GM12878 (cell line): ENCODE data around the gene KLHL36. TPM values are rescaled to one million over a fixed set of nuclear protein-coding genes. Genes with fewer than 3 reads are reported as not detected.

ENCODE experiments used
- CEBPB ChIP-seq, 2 experiments: fragments of 150-350 bp in 1 of 2; IDR thresholded peaks; 2 replicates each; pipeline ENCODE4 v1.6.1; 2012 to 2014; ENCODE audit warnings: low read depth in 2 of 2, low read length in 2 of 2, borderline replicate concordance in 1 of 2, inconsistent platforms in 1 of 2
- CREB1 ChIP-seq: IDR thresholded peaks from 2 replicates; pipeline ENCODE4 v1.6.1; 2012; ENCODE audit warnings: low read depth, mild to moderate bottlenecking, inconsistent platforms
- E2F4 ChIP-seq: IDR thresholded peaks from 2 replicates; pipeline ENCODE4 v1.6.1; 2012; ENCODE audit warnings: low read depth, low read length, improper control_type of control experiment
- ELK1 ChIP-seq: IDR thresholded peaks from 2 replicates; pipeline ENCODE4 v1.6.1; 2012; ENCODE audit warnings: low read depth, low read length, improper control_type of control experiment
- HDAC6 ChIP-seq: fragments of 200-600 bp; sonication (generic); IDR thresholded peaks from one replicate; pipeline ENCODE4 v1.8.0; 2017; ENCODE audit warnings: antibody characterized with exemption; ENCODE audit not compliant: unreplicated experiment
- IRF5 ChIP-seq: fragments of 450-650 bp; IDR thresholded peaks from 2 replicates; pipeline ENCODE4 v1.6.1; 2017; ENCODE audit warnings: borderline replicate concordance
- MTA2 ChIP-seq: fragments of 450-650 bp; IDR thresholded peaks from 2 replicates; pipeline ENCODE4 v1.6.1; 2016; ENCODE audit warnings: low read depth, mild to moderate bottlenecking, moderate library complexity
- MXI1 ChIP-seq: fragments of 150-350 bp; IDR thresholded peaks from 2 replicates; pipeline ENCODE4 v1.6.1; 2011; ENCODE audit warnings: low read depth, mild to moderate bottlenecking, inconsistent platforms, low read length, improper control_type of control experiment
- MYB ChIP-seq: fragments of 150-350 bp; IDR thresholded peaks from 2 replicates; pipeline ENCODE4 v1.6.1; 2014; ENCODE audit warnings: mild to moderate bottlenecking, low read depth, low read length, borderline replicate concordance
- MYC ChIP-seq: IDR thresholded peaks from 2 replicates; pipeline ENCODE4 v1.6.1; 2011; ENCODE audit warnings: mild to moderate bottlenecking, low read length, moderate library complexity, inconsistent platforms; ENCODE audit not compliant: insufficient read depth, insufficient replicate concordance, insufficient read length, severe bottlenecking
- NFYB ChIP-seq: IDR thresholded peaks from 2 replicates; pipeline ENCODE4 v1.6.1; 2011; ENCODE audit warnings: low read depth, mild to moderate bottlenecking, low read length, improper control_type of control experiment, moderate library complexity; ENCODE audit not compliant: insufficient read depth
- NR2C1 ChIP-seq: fragments of 450-650 bp; IDR thresholded peaks from 2 replicates; pipeline ENCODE4 v1.6.1; 2017; ENCODE audit warnings: antibody characterized with exemption, mild to moderate bottlenecking, moderate library complexity
- POU2F2 ChIP-seq: IDR thresholded peaks from 3 replicates; pipeline ENCODE4 v1.6.1; 2011; ENCODE audit warnings: low read depth, mild to moderate bottlenecking, low read length, borderline replicate concordance
- RAD51 ChIP-seq: fragments of 450-650 bp; IDR thresholded peaks from 2 replicates; pipeline ENCODE4 v1.6.1; 2016; ENCODE audit warnings: moderate library complexity, mild to moderate bottlenecking, inconsistent platforms
- RB1 ChIP-seq: fragments of 450-650 bp; formaldehyde crosslinking; IDR thresholded peaks from 2 replicates; pipeline ENCODE4 v1.6.1; 2017; ENCODE audit warnings: mild to moderate bottlenecking, borderline replicate concordance
- SMAD1 ChIP-seq: fragments of 450-650 bp; IDR thresholded peaks from 2 replicates; pipeline ENCODE4 v1.6.1; 2018; ENCODE audit warnings: mild to moderate bottlenecking, low read depth; ENCODE audit not compliant: partially characterized antibody
- SMARCA5 ChIP-seq: fragments of 450-650 bp; IDR thresholded peaks from 2 replicates; pipeline ENCODE4 v1.6.1; 2017; ENCODE audit warnings: mild to moderate bottlenecking
- SREBF1 ChIP-seq: IDR thresholded peaks from 2 replicates; pipeline ENCODE4 v1.6.1; 2012; ENCODE audit warnings: mild to moderate bottlenecking, low read length
- STAT1 ChIP-seq: fragments of 450-650 bp; conservative IDR thresholded peaks from 2 replicates; pipeline ENCODE4 v1.6.1; 2014; ENCODE audit warnings: antibody characterized with exemption, mild to moderate bottlenecking
- STAT3 ChIP-seq: IDR thresholded peaks from 2 replicates; pipeline ENCODE4 v1.6.1; 2011; ENCODE audit warnings: low read depth, low read length, improper control_type of control experiment
- TARDBP ChIP-seq: IDR thresholded peaks from 2 replicates; pipeline ENCODE4 v1.6.1; 2016; ENCODE audit warnings: borderline replicate concordance
- ZNF207 ChIP-seq: fragments of 450-650 bp; IDR thresholded peaks from 2 replicates; pipeline ENCODE4 v1.6.1; 2014; ENCODE audit warnings: antibody characterized with exemption, mild to moderate bottlenecking, borderline replicate concordance
- polyA plus RNA-seq, 11 experiments: library from polyadenylated mRNA; depleted of rRNA in 4 of 11; unstranded in 6 of 11; stranded (reverse) in 5 of 11; fragments of >200 nt; fragmentation: Nextera tagmentation in 4 of 11; fragmentation: Illumina TruSeq in 1 of 11; extraction: Ambion mirVana in 4 of 11; extraction: Trizol in 1 of 11; gene quantifications; 1 replicate in 1 of 11; 2 replicates in 10 of 11; pipeline versions ENCODE4 v1.2.1 to v1.2.3, GENCODE V29; 2011 to 2016; ENCODE audit warnings: inconsistent platforms in 2 of 11, missing spikeins in 2 of 11, low read depth in 1 of 11
- total RNA-seq, 4 experiments: library from RNA; depleted of rRNA in 3 of 4; stranded (reverse); fragments of >200 nt in 3 of 4; fragmentation: Illumina TruSeq in 1 of 4; extraction: Trizol in 1 of 4; gene quantifications; 2 replicates each; pipeline versions ENCODE4 v1.2.1 to v1.2.3, GENCODE V29; 2013 to 2021
- TF ChIP-seq, protein P1 (sequence below): IDR thresholded peaks from 2 replicates; pipeline ENCODE4 v1.6.1; 2011; ENCODE audit warnings: low read depth, mild to moderate bottlenecking, low read length, moderate library complexity, borderline replicate concordance; ENCODE audit errors: extremely low read depth
- TF ChIP-seq, protein P2 (sequence below): fragments of 450-650 bp; formaldehyde crosslinking; IDR thresholded peaks from 2 replicates; pipeline ENCODE4 v1.4.0; 2022; ENCODE audit warnings: mild to moderate bottlenecking, moderate library complexity

The KLHL36 gene
- total and polyA plus RNA-seq, 10 of the 15 experiments (the other 5 are each of a cell fraction or from before 2014, with no cell fraction given), result 2.6 to 45.3 (median 16.8) TPM

DNA sequence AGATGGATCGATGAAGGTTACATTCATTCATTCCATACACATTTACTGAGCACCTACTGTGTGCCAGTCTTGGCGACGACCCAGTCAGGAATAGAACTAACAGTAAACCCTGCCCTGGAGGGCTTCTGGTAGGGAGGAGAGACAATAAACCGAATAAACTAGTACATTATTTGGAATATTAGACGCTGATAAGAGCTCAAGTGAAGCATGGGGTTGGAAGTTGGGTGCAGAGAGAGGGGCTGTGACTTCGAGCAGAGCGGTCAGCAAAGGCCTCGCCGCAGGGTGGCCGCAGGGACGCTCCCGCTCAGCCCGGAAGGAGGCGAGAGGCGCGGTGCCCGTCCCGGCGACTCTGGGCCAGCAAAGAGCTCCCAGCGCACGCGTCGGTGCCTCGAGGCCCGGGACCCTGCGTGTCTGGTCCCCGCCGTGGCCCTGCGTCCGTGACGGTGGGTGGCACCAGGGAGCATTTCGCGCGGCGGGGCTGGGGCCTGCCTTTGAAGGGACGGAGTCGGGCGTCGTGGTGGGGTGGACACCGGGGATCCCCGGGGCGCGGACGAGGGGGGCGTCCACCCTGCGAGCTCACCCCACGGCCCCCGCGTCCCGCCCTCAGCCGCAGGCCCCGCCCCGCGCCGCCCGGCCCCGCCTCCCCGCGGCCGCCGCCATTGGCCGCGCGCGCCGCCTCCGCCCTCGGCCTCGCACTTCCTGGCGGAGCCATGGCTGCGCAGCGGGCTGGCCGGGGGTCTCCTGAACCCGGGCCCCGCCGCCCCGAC lies at the start of gene KLHL36 (continued):
- no peak for TF ChIP-seq POU2F2
- no peak for TF ChIP-seq RB1
- TF ChIP-seq MTA2, result no peak
- TF ChIP-seq NR2C1, result no peak
- TF ChIP-seq ZNF207, result no peak
- TF ChIP-seq, protein P1, sequence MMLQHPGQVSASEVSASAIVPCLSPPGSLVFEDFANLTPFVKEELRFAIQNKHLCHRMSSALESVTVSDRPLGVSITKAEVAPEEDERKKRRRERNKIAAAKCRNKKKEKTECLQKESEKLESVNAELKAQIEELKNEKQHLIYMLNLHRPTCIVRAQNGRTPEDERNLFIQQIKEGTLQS, result no peak
- TF ChIP-seq SMAD1, result no peak
- no peak for TF ChIP-seq MYB
- no peak for TF ChIP-seq SREBF1
- TF ChIP-seq STAT1, result no peak
- TF ChIP-seq, protein P2, sequence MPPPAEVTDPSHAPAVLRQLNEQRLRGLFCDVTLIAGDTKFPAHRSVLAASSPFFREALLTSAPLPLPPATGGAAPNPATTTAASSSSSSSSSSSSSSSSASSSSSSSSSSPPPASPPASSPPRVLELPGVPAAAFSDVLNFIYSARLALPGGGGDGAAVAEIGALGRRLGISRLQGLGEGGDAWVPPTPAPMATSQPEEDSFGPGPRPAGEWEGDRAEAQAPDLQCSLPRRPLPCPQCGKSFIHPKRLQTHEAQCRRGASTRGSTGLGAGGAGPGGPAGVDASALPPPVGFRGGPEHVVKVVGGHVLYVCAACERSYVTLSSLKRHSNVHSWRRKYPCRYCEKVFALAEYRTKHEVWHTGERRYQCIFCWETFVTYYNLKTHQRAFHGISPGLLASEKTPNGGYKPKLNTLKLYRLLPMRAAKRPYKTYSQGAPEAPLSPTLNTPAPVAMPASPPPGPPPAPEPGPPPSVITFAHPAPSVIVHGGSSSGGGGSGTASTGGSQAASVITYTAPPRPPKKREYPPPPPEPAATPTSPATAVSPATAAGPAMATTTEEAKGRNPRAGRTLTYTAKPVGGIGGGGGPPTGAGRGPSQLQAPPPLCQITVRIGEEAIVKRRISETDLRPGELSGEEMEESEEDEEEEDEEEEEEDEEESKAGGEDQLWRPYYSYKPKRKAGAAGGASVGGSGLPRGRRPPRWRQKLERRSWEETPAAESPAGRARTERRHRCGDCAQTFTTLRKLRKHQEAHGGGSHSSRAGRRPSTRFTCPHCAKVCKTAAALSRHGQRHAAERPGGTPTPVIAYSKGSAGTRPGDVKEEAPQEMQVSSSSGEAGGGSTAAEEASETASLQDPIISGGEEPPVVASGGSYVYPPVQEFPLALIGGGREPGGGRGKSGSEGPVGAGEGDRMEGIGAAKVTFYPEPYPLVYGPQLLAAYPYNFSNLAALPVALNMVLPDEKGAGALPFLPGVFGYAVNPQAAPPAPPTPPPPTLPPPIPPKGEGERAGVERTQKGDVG (CRISPR knock-in tag), result no peak
- TF ChIP-seq STAT3, result no peak
- no peak for TF ChIP-seq SMARCA5
- TF ChIP-seq RAD51, result no peak
- no peak for TF ChIP-seq MYC
- TF ChIP-seq ELK1, result no peak
- TF ChIP-seq HDAC6, result no peak
- no peak for TF ChIP-seq CEBPB (IDR thresholded peaks at IDR 0.05; ENCODE audit: borderline replicate concordance in 1 of 2, low read depth in 2 of 2, low read length in 2 of 2)
- TF ChIP-seq MXI1, result 0 out of 2 replicates have a peak, but pooled peaks have one; percentile 14
- no peak for TF ChIP-seq NFYB
- TF ChIP-seq TARDBP, result no peak
- TF ChIP-seq CREB1, result no peak
- TF ChIP-seq E2F4, result no peak
- no peak for TF ChIP-seq IRF5
